HG03064 (cell line): ENCODE data around the gene MSL2.
"Not testable (repeated sequence)": the region's sequence is repeated elsewhere in the genome, so short reads cannot be mapped to it uniquely, and the experiment has no call there.

Experiments used
- ATAC-seq: cut with Tn5 transposase; IDR thresholded peaks from one replicate; pipeline ENCODE4 v1.9.1; 2021; ENCODE audit warnings: low read depth; ENCODE audit not compliant: unreplicated experiment

MSL2 gene, protein sequence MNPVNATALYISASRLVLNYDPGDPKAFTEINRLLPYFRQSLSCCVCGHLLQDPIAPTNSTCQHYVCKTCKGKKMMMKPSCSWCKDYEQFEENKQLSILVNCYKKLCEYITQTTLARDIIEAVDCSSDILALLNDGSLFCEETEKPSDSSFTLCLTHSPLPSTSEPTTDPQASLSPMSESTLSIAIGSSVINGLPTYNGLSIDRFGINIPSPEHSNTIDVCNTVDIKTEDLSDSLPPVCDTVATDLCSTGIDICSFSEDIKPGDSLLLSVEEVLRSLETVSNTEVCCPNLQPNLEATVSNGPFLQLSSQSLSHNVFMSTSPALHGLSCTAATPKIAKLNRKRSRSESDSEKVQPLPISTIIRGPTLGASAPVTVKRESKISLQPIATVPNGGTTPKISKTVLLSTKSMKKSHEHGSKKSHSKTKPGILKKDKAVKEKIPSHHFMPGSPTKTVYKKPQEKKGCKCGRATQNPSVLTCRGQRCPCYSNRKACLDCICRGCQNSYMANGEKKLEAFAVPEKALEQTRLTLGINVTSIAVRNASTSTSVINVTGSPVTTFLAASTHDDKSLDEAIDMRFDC

DNA sequence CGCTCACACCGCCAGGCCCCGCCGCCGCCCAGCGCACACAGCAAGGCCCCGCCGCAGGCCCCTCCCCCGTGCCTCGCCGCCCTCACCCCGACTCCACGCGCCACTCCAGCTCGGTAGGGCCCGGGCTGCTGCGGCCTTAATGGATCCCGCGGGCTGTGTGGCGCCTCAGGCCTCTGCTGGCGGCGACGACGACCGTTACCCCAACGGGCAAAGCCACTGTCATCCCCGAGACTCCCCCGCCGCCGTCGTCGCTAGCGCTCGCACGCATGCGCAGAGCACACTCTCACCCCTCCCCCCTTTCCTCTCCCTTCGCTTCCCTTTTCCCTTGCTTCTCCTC lies at the start of gene MSL2:
Gene MSL2, minus strand, starts transcription at position 272 of the 337 bp plus-strand sequence. CDS start 1,222 bp downstream, outside the sequence.
- ATAC-seq = no peak

DNA sequence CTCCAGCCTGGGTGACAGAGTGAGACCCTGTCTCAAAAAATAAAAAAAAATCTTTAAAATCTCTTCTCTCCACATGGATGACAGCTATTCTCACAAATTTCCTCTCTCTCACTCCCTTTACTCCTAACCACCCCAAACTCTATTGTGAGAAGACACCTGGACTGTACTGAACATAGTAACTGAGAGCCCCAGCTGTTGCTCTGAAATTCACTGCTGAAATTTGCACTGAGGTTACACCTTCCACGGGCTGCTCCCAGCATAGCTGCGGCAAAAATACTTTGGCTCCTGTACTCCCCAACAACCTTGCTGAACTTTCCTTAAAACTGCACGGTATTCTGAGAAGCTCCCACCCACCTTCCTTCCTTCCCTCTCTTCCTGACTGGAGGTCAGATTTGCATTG lies 49.6 kb upstream of the MSL2 start:
- ATAC-seq = no peak

DNA sequence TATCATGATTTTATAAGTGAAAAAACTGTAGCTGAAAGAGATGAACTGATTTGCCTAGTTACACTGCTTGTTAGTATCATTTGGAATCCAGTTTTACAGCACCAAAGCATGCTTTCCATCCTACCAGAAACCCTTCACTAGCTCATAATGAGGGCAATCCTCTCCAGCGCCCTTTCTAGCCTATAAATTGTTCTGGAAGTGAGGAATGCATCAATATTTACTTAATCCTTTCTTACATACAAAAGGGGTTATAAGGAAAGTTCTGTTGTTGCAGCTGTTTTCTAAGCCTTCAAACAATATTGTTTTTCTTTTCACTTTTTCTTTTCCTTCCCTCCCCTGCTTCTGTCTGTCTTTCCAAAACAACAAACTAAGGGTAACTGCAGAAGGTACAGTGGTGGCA lies 43.0 kb upstream of the MSL2 start:
- ATAC-seq = no peak

DNA sequence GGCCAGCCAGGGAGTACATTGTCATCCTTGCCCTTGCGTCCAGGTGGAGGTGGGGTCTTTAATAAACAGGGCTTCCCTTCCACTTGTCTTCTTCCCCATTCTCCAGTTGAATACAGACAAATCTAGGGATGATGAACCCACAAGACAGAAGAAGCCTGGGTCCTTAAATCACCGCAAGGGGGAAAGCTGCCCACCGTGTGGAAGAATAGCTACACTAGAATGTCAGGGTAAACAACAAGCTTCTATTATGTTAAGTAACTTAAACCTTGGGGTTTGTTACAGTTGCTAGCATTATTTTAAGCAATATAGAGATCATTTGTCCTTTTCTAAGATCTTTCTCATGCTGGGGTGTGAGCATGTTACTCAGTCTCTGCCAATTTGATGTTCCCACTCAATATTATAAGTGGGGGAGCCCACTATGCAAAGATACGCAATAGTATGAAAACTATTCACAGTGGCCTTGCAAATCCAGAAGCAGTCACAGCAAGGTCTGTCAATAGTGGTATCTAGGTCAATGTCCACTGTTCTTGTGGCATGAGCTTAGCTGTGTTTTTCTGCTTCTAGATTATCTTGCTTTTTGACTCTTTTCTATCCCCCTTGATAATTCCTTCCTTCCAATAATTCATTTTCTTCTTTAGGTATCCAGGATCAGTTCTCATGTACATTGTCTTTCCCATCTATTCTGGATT lies 42.0 kb upstream of the MSL2 start:
- no peak for ATAC-seq

DNA sequence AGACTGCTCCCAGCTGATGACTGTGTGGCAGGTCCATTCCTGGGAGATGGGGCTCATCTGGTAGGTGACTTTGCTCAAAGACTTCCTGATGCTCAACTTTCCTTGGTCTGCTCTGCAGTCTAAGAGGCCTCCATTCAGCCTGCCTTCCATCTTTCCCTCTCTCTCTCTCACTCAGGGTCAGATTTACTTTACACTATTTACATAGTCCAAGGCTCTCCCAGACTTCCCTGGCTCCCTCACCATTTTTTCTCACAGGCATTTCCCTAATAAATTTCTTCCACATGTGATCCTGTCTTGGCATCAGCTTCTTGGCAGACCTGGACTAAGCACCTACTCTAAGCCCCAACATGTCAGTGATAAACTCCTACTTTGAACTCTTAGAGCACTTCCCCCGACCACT lies 41.0 kb upstream of the MSL2 start:
- no peak for ATAC-seq

DNA sequence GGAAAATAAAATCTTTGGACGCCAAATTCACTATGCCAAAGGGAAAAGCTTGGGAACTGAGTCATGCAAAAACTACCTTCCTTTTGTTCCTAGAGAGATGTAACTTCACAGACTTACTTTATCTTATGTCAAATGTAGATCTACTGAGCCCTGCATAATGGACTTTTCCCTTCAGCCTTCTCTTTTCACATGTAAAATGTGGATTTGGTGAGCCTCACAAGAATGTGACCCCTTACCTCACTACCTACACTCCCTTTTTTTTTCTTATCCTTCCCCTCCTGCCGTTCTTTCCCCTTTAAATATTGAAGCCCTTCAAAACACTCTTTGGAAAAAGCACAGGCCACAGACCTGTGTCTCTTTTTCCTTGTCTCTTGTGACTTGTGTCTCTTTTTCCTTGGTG lies 40.0 kb upstream of the MSL2 start:
- no peak for ATAC-seq

DNA sequence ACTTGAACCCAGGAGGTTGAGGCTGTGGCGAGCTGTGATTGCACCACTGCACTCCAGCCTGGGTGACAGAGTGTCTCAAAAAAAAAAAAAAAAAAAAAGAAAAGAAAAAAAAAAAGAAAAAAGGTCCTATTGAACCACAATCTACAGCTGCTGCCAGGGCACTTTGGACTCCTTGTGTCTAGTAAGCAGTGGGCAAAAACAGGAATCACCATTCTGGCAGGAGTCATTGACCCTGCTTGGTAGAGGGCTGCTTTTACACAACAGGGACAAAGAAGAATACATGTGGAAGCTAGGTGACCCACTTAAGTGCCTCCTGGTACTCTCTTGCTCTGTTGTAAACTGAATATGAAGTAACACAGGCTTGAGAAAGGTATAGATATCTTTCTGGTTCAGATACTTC lies 39.4 kb upstream of the MSL2 start:
- ATAC-seq = no peak

DNA sequence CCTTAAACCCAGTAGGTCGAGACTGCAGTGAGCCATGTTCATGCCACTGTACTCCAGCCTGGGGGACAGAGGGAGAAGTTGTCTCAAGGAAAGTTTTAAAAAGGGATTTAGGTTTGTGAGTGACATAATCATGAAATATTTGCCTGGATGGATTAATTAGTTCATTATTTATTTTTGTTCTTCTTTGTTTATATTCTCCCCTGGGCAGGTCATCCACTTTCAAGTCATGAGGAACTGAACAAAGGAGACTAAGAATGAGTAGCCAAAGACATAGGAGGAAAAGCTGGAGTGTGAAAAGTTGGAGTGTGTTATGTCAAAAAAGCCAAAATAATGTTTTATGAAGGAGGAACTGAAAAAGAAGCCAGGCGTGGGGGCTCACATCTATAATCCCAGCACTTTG lies 36.3 kb upstream of the MSL2 start:
- ATAC-seq = no peak

DNA sequence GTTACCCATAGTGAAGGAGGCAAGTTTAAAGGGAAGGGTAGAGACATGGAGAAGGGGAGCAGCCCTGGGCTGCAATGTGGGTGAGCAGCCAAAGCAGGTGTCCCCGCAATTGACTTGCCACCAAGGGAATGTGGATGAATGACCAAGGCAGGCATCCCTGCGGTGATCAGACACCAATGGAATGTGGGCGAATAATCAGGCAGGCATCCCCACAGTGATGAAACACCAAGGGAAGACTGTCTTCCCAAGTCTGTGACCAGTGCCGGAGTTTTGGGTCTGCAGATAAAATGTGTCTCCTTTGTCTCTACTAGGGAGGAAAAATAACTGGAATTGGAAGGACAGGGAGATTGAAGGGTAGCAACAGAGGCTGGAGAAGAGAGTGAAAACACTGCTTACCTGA lies 26.6 kb upstream of the MSL2 start:
- ATAC-seq = not testable (repeated sequence)

DNA sequence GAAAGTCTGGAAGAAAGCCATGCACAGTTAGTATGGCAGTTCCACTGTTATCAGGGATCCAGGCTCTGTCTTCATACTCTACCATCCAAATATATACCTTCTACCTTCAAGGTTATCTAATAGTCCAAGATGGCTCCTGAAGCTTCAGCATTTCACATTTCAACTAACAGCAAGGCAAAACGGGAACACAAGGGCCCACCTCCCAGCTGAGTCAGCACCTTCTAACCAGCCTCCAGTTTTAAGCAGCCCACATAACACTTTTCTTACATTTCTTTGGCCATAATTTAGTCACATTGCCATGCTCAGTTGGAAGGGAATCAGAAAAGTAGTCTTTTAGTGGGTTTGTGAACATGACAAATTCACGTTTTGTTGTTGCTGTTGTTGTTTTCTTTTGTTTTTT lies 15.4 kb upstream of the MSL2 start:
- no peak for ATAC-seq

DNA sequence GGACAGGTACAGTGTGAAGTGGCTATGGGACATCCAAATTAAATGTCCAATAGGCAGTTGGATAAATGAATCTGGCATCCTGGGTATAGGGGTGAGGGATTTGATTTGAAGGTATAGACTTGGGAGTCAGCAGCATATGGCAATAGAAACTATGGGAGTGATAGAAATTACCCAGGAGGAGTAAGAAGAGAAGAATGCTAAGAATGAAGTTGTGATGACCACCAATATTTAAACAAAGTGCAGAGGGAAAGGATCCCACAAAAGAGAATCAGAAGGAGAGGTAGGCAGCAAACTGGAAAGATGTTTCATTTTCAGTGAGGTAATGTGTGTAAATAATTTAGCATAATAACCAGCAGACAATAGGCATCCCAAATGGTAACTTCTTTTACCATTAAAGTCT lies 13.8 kb upstream of the MSL2 start:
- ATAC-seq = no peak

DNA sequence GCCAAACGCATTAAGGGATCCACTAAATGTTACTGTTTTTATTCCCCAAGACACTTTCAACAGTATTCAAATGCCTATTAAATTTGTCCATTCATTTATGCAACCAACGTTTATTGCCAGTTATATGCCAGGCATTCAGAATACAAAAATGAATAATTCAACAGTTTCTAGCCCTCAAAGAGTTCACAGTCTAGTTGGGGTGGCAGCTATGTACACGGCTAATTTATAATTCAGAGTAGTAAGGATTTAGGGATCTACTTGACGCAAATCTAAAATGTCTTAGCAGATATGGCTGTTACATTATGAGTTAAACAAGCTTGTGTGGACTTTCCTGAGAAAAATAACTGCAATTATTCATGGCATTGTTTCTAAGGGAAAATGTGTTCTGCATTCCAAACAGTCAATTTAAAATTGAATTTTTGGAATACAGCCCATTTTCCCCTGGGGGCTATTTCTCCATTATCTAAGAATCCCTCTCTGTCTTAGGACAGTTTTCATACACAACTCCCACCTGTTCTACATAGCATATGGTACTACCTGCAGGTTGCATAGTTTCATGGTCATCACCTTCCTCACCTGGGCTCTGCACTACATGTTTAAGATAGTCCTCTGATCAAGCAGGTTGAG lies 11.5 kb upstream of the MSL2 start:
- no peak for ATAC-seq

DNA sequence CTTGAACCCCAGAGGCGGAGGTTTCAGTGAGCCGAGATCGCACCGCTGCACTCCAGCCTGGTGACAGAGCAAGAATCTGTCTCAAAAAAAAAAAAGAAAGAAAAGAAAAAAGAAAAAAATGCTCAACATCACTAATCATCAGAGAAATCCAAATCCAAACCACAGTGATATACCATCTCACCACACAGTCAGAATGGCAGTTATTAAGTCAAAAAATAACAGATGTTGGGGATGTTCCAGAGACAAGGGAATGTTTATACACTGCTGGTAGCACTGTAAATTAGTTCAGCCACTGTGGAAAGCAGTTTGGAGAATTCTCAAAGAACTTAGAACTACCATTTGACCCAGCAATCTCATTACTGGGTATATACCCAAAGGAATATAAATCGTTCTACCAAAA lies 3.1 kb upstream of the MSL2 start:
- ATAC-seq = not testable (repeated sequence)

DNA sequence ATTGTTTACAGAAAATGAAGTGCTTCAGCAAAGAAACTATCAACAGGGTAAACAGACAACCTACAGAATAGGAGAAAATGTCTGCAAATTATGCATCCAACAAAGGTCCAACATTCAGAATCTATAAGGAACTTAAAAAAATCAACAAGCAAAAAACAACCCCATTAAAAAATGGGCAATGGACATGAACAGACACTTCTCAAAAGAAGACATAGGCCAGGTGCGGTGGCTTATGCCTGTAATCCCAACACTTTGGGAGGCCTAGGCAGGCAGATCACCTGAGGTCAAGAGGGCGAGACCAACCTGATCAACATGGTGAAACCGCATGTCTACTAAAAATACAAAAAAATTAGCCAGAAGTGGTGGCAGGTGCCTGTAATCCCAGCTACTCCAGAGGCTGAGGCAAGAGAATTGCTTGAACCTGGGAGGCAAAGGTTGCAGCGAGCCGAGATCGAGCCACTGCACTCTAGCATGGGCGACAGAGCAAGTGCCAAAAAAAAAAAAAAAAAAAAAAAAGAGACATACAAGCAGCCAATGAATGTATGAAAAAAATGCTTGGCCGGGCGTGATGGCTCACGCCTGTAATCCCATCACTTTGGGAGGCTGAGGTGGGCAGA lies 2.4 kb upstream of the MSL2 start:
- not testable (repeated sequence) for ATAC-seq

DNA sequence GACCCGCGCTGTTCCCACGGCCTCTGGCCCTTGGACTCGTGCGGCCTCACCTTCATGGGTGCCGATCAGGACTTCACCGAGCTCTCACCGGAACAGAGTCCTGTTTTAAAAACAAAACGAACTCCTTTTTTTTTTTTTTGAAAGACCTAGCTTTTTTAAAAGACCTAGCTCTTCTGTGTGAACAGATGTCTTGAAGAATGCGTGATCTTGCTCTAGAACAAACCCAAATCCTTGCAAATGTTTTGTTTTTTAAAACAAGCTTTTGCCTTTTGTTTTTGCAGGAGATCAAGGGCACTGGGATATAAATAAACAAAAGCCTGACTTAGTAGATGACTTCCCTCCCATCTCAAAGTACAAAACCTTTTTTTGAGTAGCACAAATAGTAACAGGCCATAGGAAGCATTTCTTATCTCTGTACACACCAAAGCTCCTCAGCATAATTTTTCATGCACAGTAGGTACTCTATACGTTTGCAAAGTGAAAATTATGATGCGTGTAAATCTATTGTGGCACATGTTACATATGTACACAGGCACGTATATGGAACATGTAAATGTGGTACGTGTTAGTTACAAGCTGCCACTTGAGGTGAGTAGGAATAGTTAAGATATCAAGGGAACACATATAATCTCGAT lies 1.1 kb upstream of the MSL2 start:
- no peak for ATAC-seq

DNA sequence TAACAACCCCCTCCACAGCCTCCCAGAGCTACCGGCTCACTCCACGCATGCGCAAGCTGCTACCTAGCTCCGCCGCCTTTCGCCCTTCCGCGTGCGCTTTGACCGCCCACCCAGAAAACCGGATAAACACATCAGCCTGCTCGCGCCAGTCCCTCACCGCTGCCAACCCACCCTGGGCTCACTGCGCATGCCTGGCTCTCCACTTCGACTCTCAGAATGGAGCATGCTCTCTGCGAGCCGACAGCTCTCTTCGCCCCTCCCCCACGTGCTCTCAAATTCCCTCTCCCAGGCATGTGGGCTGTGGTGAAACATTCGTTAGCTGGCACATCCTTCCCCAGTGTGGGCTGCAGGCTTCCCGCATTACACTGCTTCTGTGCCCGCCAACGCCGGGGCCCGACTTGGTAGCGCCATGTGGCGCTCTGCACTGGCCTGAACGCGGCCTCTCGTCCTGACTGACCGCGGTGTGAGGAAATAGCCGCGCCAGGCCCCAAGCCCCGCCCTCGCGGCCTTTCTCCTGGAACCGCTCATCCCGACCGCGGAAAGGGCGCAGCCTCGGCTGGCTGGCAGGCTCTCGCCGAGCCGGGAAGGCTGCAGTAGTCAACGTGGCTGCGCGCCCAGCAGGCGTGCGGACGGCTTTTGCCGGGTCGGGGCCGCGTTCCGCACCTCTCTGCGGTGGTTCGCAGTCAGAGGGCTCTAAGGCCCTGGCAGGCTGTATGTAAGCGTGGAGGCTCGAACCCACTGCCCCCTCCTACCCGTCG lies 445 bp upstream of the MSL2 start:
- ATAC-seq = peak; percentile 52

DNA sequence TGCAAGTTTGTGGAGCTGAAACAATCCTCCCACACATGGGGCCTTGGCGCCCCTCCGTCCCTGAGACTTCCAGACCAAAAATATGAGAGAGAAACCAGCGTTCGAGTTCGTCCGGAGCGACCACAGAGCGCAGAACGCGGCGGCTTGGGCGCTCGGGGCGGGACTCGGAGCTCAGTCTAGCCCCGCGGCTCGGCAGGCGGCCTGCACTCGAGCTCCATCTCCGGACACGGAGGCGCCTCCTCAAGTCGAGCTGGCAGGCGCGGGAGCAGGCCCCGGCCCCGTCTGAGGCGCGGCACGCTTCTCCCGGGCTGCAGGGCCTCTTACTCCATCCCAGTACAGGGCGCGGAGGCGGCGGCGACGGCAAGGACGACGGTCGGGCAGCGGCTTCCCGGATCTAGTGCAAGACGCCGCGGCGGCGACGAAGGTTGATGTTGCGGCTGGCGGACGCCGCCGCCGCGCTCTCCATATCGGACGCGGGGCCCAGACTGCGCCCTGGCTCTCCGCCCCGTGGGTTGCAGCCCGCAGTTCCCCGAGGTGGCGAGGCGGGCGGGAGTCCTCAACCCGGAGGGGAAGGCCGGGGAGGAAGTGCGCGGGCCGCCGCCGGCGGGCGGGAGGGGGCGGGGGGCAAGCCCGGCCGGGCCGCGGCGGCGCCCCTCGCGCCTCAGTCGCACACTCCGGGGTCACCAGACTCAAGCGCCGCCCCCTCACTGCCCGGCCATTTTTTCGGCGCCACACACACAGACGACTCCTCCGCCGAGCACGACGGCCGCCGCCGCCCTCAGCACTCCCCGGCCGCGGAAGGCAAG lies 674 bp downstream of the MSL2 start:
- peak; percentile 37 for ATAC-seq

DNA sequence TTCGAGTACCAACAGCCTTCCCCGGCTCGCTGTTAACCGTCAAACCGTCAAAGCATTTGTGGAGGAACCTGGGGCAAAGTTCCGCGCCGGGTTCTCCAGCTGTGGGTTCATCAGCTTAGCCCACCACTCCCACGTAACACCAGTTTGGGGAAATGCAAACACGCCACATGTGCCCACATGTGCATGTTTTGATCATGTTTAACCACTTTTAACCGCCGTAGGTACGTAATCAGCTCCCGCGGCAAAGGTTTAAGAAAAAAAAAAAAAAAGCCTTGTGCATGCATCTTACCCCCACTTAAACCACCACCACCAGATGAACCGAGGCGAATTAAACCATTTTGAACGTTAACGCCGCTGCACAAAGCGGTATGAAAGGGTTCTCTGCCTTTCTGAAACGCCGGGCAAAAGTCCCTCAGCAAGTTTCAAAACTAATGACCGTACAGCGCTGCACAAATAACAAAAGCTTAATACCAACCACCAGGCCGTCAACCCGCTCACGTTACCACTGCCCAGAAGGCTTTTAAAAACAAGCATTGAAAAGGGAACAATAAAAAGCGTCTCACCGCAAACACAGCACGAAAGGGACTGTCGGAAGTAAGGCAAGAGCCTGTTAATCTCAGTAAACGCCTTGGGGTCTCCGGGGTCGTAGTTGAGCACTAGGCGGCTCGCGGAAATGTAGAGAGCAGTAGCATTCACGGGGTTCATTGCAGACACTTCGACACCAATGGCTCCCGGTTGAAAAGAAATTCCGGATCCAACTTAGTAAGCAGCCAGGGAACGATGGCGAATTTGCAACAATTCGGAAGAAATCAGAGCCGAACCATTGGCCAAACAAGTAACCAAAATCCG lies 1.5 kb downstream of the MSL2 start:
- ATAC-seq = no peak
